ENCODE results near the gene ERCC8.
"Not testable (repeated sequence)": the region's sequence is repeated elsewhere in the genome, so short reads cannot be mapped to it uniquely, and the experiment has no call there.

The ERCC8 gene

GRCh38 chr5:60944904-60945812 is at the start of gene ERCC8, which contains the start of gene NDUFAF2:
Gene ERCC8 (minus strand): TSS chr5:60945070. CDS start chr5:60945008, 62 bp downstream.
Gene NDUFAF2 (plus strand): TSS chr5:60945205. CDS start chr5:60945256, 51 bp downstream.
- DNase-seq: peak; percentile 87 to 98 (median 94)
- intact Hi-C loops (cut with DNase I): no loop called here

- intact Hi-C loops (cut with DNase I): no loop called here
- no peak for DNase-seq
These were observed 49.2 kb upstream of the ERCC8 start for GRCh38 chr5:60993875-60994571.

GRCh38 chr5:60993425-60993824 is 48.6 kb upstream of the ERCC8 start:
- no peak for DNase-seq
- intact Hi-C loops (cut with DNase I): no loop called here

GRCh38 chr5:60992871-60993270 is 48.0 kb upstream of the ERCC8 start:
- intact Hi-C loops (cut with DNase I): no loop called here
- no peak for DNase-seq

GRCh38 chr5:60989790-60990189 is 44.9 kb upstream of the ERCC8 start:
- no peak for DNase-seq
- intact Hi-C loops (cut with DNase I): no loop called here

GRCh38 chr5:60982127-60982526 is 37.3 kb upstream of the ERCC8 start:
- DNase-seq; intact Hi-C loops (cut with DNase I): not testable (repeated sequence)

- no peak for DNase-seq
- intact Hi-C loops (cut with DNase I): no loop called here
These were observed 35.6 kb upstream of the ERCC8 start for GRCh38 chr5:60980511-60980910.

- intact Hi-C loops (cut with DNase I): no loop called here
- DNase-seq: no peak
These were observed 34.1 kb upstream of the ERCC8 start for GRCh38 chr5:60978968-60979367.

- intact Hi-C loops (cut with DNase I): no loop called here
- DNase-seq: no peak
These were observed 33.3 kb upstream of the ERCC8 start for GRCh38 chr5:60977956-60978737.

- intact Hi-C loops (cut with DNase I): no loop called here
- DNase-seq: no peak
These were observed 27.4 kb upstream of the ERCC8 start for GRCh38 chr5:60972231-60972630.

GRCh38 chr5:60961685-60962084 is 16.8 kb upstream of the ERCC8 start:
- no peak for DNase-seq
- intact Hi-C loops (cut with DNase I): loop anchor here (5.0 kb wide), 1 partner anchor 971 kb away; no protein-coding TSS in a partner anchor

- DNase-seq: peak in 1 of 42 donors; percentile 5
- intact Hi-C loops (cut with DNase I): loop anchor here (5.0 kb wide), 1 partner anchor 972 kb away; no protein-coding TSS in a partner anchor
These were observed 15.7 kb upstream of the ERCC8 start for GRCh38 chr5:60960591-60960990.

- DNase-seq: no peak
- intact Hi-C loops (cut with DNase I): no loop called here
These were observed 14.3 kb upstream of the ERCC8 start for GRCh38 chr5:60959156-60959555.

- intact Hi-C loops (cut with DNase I): no loop called here
- no peak for DNase-seq
These were observed 13.8 kb upstream of the ERCC8 start for GRCh38 chr5:60958712-60959111.

GRCh38 chr5:60958088-60958487 is 13.2 kb upstream of the ERCC8 start:
- no peak for DNase-seq
- intact Hi-C loops (cut with DNase I): no loop called here

- intact Hi-C loops (cut with DNase I): no loop called here
- no peak for DNase-seq
These were observed 10.4 kb upstream of the ERCC8 start for GRCh38 chr5:60955239-60955638.

- intact Hi-C loops (cut with DNase I): no loop called here
- no peak for DNase-seq
These were observed 3.9 kb upstream of the ERCC8 start for GRCh38 chr5:60948738-60949137.

- peak in 32 of 42 donors; percentile 7 to 67 (median 28) for DNase-seq
- intact Hi-C loops (cut with DNase I): no loop called here
These were observed 930 bp upstream of the ERCC8 start for GRCh38 chr5:60945813-60946187.

- no peak for DNase-seq
- intact Hi-C loops (cut with DNase I): no loop called here
These were observed 1.2 kb downstream of the ERCC8 start for GRCh38 chr5:60943624-60944023.

Data from head of caudate nucleus (tissue), 42 donors.